ENCODE results near the gene CA4.
A peak's percentile ranks its signal among the peaks of the same experiment; 100 is the strongest.

Gene CA4

DNA sequence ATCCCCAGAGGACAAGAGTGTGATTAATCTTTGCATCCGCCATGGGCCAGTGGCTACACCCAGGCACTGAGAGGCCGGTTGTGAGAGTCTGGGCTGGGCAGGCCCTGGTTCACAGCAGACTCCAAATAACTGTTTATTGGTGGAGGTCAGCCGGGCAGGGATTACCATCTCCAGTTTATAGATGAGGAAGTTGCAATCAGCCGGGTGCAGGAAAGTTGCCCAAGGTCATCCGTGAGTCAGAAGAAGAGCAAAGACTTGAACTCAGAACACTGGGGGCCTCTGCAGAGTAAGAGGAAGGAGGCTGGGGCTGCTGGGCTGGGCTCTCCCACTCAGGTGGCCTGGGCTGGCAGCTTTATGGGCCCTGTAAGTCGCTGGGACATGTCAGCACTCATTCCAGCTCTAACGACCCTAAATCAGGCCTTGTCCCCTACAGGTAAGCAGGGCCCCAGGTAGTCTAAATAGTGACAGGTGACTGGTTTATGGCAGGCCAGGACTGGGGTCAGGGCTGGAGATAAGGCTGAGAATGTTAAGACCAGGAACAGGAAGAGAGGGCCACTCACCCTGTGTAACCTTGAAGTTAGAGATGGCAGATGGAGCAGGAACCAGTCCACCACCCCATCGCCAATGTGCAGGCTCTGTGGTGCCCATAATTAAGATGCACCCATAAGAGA, 2.1 kb upstream of the CA4 start:
- TF ChIP-seq GATA3 (IDR thresholded peaks at IDR 0.05; ENCODE audit: low read depth, low read length) (no peak), GATA2 (IDR thresholded peaks at IDR 0.05; ENCODE audit: low read depth, low read length) (no peak)

DNA sequence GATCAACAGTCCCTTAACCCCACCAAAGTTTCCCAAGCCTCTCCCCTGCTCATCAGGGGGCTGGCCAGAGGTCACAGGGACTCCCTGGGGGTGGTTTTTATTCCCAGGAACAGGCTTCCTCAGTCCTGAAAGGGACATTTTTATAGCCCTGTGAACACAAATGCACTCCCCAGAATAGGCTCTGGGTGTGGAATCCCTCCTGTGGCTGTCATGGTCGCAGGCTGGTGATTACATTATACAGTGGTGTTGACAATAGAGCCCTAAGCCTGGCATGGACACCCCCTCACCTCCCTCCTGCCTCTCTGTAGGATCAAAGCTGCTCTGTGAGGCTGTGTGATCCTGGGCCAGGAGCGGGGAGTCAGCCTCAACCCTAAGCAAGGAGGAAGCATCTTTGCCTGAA, 1.4 kb upstream of the CA4 start:
- no peak for TF ChIP-seq GATA2 (IDR thresholded peaks at IDR 0.05; ENCODE audit: low read depth, low read length)
- no peak for TF ChIP-seq GATA3 (IDR thresholded peaks at IDR 0.05; ENCODE audit: low read depth, low read length)

DNA sequence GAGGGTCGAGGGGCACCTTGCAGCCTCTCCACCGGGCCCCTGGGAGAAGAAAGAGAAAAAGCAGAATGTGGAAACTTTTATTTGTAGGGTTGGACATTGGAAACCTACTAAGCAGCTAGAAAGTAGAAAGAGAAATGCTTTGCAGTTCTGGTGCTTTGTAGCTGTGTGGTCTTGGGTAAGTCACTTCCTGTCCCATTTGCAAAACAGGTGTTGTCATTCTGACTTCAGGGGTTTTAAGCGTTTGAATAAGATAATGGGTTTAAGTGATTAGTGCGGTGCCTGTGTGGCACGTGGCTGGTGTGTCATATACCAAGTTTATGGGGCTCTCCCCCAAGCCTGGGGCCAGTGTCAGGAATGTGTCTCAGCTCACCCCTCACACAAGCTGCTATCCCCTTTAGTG, 1.6 kb downstream of the CA4 start:
- TF ChIP-seq GATA2 (IDR thresholded peaks at IDR 0.05; ENCODE audit: low read depth, low read length) (no peak), GATA3 (IDR thresholded peaks at IDR 0.05; ENCODE audit: low read depth, low read length) (no peak)

- TF ChIP-seq GATA2 (IDR thresholded peaks at IDR 0.05; ENCODE audit: low read depth, low read length), result no peak
- no peak for TF ChIP-seq GATA3 (IDR thresholded peaks at IDR 0.05; ENCODE audit: low read depth, low read length)
Measured at GRCh38 chr17:60153606-60154390, 4.0 kb downstream of the CA4 start.

DNA sequence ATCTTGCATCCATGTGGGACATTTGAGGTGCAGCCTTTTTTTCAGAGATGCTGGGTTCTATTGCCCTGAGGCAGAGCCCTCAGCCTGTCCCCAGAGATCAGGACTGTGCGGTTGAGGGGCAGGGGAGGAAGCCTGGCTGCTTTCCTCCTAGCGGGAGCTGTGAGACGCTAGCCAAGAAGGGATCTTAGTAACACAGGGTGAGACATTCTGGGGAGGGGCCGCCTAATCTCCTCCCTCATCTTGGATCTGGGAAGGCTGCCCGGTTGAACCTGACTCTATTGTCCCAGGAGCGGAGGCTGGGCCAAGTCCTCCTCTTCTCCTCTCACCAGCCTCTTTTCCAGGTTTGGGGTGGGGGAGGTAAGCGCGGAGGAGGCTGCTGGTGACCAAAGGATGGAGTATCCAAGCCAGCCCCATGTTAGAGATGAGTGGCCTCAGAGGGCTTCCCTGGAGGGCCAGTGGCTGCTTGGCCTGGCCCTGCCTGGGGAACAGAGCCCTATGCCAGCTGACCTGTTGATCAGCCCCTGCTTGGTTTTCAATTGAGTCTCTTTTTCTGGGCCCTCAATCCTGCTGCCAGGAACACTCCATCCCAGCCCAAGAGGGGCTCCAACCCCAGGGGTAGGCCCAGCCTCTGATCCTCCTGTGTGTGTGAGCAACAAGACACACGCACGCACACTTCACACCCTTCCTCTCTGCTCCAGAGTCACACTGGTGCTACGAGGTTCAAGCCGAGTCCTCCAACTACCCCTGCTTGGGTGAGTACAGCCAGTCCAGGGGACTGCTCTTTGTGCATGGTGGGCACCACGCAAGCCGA, 5.0 kb downstream of the CA4 start:
- TF ChIP-seq GATA3 (IDR thresholded peaks at IDR 0.05; ENCODE audit: low read depth, low read length) (no peak), GATA2 (IDR thresholded peaks at IDR 0.05; ENCODE audit: low read depth, low read length) (0 out of 2 replicates have a peak, but pooled peaks have one; percentile 5)

- no peak for TF ChIP-seq GATA3 (IDR thresholded peaks at IDR 0.05; ENCODE audit: low read depth, low read length)
- TF ChIP-seq GATA2 (IDR thresholded peaks at IDR 0.05; ENCODE audit: low read depth, low read length), result no peak
Measured at GRCh38 chr17:60155427-60155814, 5.6 kb downstream of the CA4 start.

- TF ChIP-seq GATA3 (IDR thresholded peaks at IDR 0.05; ENCODE audit: low read depth, low read length) (no peak), GATA2 (IDR thresholded peaks at IDR 0.05; ENCODE audit: low read depth, low read length) (no peak)
Measured at GRCh38 chr17:60155815-60156214, 6.0 kb downstream of the CA4 start.

DNA sequence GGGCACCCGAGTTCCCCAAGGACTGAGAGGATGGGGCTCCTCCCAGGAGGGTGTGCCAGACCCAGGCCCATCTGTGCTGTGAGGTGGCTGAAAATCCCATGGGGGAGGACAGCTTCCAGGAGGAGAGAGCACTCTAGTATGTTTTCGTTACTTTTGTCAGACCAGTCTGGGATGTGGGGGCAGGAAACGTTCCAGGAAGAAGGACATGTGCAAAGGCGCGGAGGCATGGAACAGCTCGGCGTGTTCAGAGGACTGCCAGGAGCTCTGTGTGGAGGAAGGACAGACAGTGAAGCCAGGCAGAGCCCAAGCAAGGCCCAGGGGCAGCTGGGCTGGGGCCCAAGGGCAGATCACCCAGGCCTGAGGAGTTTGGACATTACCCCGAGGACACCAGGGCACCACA, 7.0 kb downstream of the CA4 start:
- TF ChIP-seq GATA3 (IDR thresholded peaks at IDR 0.05; ENCODE audit: low read depth, low read length) (no peak), GATA2 (IDR thresholded peaks at IDR 0.05; ENCODE audit: low read depth, low read length) (no peak)

DNA sequence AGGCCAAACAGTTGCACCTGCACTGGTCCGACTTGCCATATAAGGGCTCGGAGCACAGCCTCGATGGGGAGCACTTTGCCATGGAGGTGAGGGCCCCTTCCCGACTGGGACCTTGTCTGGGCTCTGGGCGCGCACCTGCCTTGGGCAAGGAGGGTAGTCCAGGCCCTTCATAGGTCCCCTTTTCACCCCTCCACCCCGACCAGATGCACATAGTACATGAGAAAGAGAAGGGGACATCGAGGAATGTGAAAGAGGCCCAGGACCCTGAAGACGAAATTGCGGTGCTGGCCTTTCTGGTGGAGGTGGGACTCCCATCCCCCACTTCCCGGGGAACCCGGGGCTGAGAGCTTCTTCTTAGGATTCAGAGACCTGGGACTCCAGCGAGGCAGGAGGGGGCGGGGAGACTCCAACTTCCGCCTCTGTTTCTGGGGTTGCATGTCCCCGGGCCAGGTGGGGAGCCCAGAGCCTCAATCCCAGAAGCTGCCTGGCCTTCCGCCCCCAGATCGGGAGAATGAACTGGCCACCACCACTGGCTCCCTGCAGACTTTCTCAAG, 7.8 kb downstream of the CA4 start:
- TF ChIP-seq GATA3 (IDR thresholded peaks at IDR 0.05; ENCODE audit: low read depth, low read length) (no peak), GATA2 (IDR thresholded peaks at IDR 0.05; ENCODE audit: low read depth, low read length) (no peak)

GRCh38 chr17:60158751-60159478, 9.1 kb downstream of the CA4 start:
- TF ChIP-seq GATA3 (IDR thresholded peaks at IDR 0.05; ENCODE audit: low read depth, low read length) (no peak), GATA2 (IDR thresholded peaks at IDR 0.05; ENCODE audit: low read depth, low read length) (no peak)

GRCh38 chr17:60159479-60159866, 9.7 kb downstream of the CA4 start:
- TF ChIP-seq GATA2 (IDR thresholded peaks at IDR 0.05; ENCODE audit: low read depth, low read length) (no peak), GATA3 (IDR thresholded peaks at IDR 0.05; ENCODE audit: low read depth, low read length) (no peak)

DNA sequence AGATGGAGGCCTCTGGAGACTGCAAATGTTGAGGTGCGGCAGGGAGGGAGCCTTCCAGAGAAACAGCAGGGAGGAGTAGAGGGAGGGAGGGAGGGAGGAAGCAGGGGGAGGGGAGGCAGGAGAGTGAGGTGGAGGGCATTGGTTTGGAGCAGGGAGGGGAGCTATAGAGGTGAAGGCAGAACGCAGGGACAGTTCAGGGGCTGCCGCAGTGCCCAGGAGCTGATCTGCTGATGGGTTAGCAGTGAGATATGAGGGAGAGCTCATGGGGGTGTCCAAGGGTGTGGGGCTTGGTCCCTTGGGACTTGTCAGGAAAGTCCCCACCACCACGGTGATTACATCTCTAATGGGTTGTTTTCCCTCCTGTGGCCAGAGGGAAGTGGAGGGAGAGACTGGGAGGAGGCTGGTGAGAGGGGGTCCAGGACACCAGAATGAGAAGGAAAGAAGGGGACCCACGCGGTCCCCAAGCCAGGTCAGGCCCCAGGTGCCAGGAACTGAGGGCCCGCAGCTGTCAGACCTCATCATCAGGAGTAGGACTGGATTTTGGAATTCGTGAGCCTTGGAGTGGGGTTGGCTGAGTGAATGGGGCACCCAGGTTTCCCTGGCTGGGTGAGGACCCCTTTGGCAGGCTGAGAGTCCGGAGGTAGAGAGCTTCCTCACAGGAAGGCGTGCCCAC, 11.2 kb downstream of the CA4 start:
- TF ChIP-seq GATA3 (IDR thresholded peaks at IDR 0.05; ENCODE audit: low read depth, low read length) (no peak), GATA2 (IDR thresholded peaks at IDR 0.05; ENCODE audit: low read depth, low read length) (no peak)

All from SH-SY5Y (cell line).